GM12875 (cell line): Measurements from ENCODE around the gene CNTN5.

Experiments used
- H3K4me3 ChIP-seq: one replicate; pipeline ENCODE4 v1.5.1; 2011; ENCODE audit warnings: low read depth, low read length, control low read depth
- TF ChIP-seq, protein P1 (sequence below): IDR thresholded peaks from 2 replicates; pipeline ENCODE4 v1.5.1; 2011; ENCODE audit warnings: low read depth, mild to moderate bottlenecking, control low read depth, inconsistent platforms, low read length, moderate library complexity, borderline replicate concordance; ENCODE audit not compliant: insufficient read depth

The CNTN5 gene

DNA sequence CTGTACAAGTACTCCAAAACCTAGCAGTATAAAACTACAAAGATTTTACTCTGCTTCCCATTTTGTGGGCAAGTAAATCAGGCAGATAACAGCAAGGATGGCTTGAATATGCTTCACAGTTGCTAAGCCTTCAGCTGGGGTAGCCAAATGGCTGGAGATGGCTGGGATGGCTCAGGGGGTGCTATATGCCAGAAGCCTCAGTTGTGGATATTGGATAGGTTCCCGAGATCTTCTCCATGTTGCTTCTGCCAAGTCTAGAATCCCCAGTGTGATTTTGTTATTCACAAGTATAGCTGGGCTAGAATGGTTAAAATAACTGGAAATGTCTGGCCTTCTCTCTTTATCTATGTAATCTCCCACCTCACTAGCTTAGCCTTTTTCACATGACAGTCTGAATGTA, 1194.0 kb downstream of the CNTN5 start:
- H3K4me3 ChIP-seq: no peak overlapping the region
- TF ChIP-seq, protein P1, sequence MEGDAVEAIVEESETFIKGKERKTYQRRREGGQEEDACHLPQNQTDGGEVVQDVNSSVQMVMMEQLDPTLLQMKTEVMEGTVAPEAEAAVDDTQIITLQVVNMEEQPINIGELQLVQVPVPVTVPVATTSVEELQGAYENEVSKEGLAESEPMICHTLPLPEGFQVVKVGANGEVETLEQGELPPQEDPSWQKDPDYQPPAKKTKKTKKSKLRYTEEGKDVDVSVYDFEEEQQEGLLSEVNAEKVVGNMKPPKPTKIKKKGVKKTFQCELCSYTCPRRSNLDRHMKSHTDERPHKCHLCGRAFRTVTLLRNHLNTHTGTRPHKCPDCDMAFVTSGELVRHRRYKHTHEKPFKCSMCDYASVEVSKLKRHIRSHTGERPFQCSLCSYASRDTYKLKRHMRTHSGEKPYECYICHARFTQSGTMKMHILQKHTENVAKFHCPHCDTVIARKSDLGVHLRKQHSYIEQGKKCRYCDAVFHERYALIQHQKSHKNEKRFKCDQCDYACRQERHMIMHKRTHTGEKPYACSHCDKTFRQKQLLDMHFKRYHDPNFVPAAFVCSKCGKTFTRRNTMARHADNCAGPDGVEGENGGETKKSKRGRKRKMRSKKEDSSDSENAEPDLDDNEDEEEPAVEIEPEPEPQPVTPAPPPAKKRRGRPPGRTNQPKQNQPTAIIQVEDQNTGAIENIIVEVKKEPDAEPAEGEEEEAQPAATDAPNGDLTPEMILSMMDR: no peak

- H3K4me3 ChIP-seq: no peak overlapping the region
- TF ChIP-seq, protein P1: no peak
Observed at GRCh38 chr11:100220801-100221200, 1200.1 kb downstream of the CNTN5 start.

DNA sequence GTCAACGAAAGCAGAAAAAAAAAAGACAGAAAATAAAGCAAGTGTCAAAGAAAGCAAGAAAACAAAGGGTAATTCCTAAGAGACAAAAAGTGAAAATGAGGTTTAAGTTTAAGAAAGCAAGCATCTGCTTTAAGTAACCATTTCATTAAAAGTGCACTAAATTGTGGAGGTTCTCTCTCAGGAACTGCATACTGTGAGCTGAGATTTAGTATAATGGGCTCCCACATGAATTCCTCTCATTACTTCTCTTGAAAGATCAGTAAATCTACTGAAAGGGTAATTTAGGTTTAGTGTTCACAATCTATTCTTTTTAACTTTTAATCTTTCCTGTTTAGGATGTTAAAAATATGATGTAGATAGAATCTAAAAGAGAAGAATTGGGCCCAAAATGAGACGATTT, 1201.0 kb downstream of the CNTN5 start:
- H3K4me3 ChIP-seq: no peak overlapping the region
- TF ChIP-seq, protein P1: no peak

GRCh38 chr11:100224541-100225034, 1203.8 kb downstream of the CNTN5 start:
- TF ChIP-seq, protein P1: no peak

DNA sequence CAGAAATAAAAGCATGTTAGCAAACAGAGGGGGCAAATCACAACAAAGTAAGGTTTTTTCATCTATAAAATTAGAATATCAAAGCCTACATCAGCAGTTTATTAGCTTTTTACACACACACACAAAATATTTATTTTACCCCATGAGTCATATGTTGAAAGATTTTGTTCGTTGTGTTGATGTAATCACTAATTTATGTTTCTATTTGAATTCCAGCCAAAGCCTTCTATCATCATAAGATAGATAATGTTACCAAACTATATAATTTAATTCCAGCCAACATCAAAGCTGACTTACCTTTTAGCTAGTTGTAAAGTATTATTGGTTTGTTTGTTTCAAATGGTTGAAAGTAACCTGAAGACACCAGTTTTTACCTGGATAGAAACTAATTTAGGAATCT, 1208.3 kb downstream of the CNTN5 start:
- H3K4me3 ChIP-seq: no peak overlapping the region
- TF ChIP-seq, protein P1: no peak

More at GRCh38 chr11:100224541-100225034, 1203.8 kb downstream of the CNTN5 start:
- H3K4me3 ChIP-seq: no peak overlapping the region

DNA sequence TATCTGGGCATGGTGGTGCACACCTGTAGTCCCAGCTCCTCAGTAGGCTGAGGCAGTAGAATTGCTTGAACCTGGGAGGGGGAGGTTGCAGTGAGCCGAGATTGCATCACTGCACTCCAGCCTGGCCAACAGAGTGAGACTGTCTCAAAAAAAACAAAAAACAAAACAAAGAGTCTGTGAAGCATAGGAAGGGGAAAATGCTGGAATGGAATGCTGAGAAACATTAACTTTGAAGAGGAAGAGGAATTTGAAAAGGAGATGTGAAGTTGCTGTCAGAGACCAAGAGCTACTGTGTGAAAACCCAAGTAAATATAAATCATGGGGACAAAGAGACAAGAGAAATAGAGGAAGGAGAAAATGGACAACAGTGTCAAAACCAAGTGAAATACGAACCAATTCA, 1211.3 kb downstream of the CNTN5 start:
- no peak overlapping the region for H3K4me3 ChIP-seq
- TF ChIP-seq, protein P1: no peak

- no peak overlapping the region for H3K4me3 ChIP-seq
- TF ChIP-seq, protein P1: no peak
Observed at GRCh38 chr11:100235085-100235484, 1214.3 kb downstream of the CNTN5 start.
